ENCODE results near the gene RECQL5.

RECQL5 gene

GRCh38 chr17:75666959-75667790, at the start of gene RECQL5, which contains the start of gene SAP30BP:
Gene RECQL5 (minus strand): TSS chr17:75667154. CDS start chr17:75666557, 597 bp downstream.
Gene SAP30BP (plus strand): TSS chr17:75667338. CDS start chr17:75667373, 35 bp downstream.
- DNase-seq (ENCODE audit: low read depth in 3 of 3, low spot score in 1 of 3), result peak; percentile 94 to 97 (median 95)

DNA sequence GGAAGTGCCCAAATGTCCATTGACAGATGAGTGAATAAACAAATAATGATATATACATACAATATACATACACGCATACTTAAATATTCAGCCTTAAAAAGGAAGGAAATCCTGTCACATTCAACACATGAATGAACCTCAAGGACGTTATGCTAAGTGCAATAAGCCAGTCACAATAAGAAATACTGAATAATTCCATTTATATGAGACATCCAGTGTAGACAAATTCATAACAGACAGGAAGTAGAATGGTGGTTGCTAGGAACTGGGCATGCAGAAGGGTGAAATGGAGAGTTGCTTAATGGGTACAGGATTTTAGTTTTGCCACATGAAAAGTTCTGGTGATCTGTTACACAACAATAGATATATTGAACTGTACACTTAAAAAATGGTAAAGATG, 45.5 kb upstream of the RECQL5 start:
- no peak for DNase-seq (ENCODE audit: low read depth in 3 of 3, low spot score in 1 of 3)

GRCh38 chr17:75707079-75707571, 40.2 kb upstream of the RECQL5 start:
- no peak for DNase-seq (ENCODE audit: low read depth in 3 of 3, low spot score in 1 of 3)

GRCh38 chr17:75706042-75706728, 39.2 kb upstream of the RECQL5 start:
- no peak for DNase-seq (ENCODE audit: low read depth in 3 of 3, low spot score in 1 of 3)

- DNase-seq (ENCODE audit: low read depth in 3 of 3, low spot score in 1 of 3), result no peak
Measured at GRCh38 chr17:75704963-75705875, 38.3 kb upstream of the RECQL5 start.

- DNase-seq (ENCODE audit: low read depth in 3 of 3, low spot score in 1 of 3), result no peak
Measured at GRCh38 chr17:75703591-75703990, 36.6 kb upstream of the RECQL5 start.

DNA sequence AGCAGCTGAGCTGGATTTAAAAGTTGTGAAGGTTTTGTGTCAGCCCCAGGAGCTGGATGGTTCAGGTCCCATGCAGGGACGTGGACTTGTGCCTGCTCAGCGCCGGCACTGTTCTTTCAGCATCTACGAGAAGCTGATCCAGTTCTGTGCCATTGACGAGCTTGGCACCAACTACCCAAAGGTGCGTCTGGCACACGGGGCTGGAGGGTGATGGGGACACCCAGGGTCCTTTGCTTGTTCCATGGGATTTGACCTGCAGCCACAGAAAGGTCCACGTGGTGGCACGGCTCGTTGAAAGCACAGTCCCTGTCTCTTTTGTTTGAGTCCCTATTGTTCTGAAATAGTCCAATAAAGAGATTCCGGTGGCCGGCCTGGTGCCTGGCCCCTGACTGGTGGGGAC, 36.2 kb upstream of the RECQL5 start:
- DNase-seq (ENCODE audit: low read depth in 3 of 3, low spot score in 1 of 3), result no peak

DNA sequence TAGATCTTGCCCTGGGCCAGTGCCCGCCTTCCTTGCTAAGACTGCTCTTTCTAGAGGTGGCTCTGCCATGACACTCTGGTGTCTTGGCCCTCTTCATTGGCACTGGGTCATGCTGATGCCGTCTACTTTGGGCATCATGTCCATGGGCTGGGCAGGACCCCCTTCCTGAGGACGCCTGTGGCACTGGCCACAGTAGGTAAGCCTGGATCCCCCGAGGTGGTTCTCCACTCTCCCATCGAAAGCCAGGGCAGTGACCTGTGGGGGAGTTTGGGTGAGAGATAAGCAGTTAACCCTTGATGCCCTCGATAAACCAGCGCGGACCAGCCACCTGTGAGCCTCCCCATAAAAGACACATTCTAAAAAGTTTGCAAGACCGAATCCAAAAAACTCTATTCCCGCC, 34.3 kb upstream of the RECQL5 start:
- DNase-seq (ENCODE audit: low read depth in 3 of 3, low spot score in 1 of 3), result no peak

GRCh38 chr17:75698659-75699058, 31.7 kb upstream of the RECQL5 start:
- no peak for DNase-seq (ENCODE audit: low read depth in 3 of 3, low spot score in 1 of 3)

- no peak for DNase-seq (ENCODE audit: low read depth in 3 of 3, low spot score in 1 of 3)
Measured at GRCh38 chr17:75697651-75698291, 30.8 kb upstream of the RECQL5 start.

DNA sequence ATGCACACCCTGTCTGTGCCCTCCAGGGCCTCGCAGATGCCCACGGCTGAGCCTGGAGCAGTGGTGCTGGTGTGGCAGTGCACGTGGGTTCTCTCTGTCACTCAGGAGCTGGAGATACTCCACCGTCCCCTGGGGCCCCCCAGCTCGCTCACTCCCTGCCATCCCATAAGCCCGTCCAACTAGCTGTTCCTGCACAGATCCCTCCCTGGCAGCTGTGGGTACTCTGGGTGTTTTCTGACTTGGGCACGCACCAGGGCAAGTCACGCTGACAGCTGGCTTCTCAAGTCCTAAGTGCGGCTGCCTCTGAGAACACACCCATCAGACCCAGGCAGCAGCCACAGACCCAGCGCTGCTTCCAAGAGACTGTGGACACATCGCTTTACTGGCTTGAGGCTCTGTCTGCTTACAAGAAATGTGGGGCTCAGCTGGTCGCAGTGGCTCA, 28.9 kb upstream of the RECQL5 start:
- no peak for DNase-seq (ENCODE audit: low read depth in 3 of 3, low spot score in 1 of 3)

DNA sequence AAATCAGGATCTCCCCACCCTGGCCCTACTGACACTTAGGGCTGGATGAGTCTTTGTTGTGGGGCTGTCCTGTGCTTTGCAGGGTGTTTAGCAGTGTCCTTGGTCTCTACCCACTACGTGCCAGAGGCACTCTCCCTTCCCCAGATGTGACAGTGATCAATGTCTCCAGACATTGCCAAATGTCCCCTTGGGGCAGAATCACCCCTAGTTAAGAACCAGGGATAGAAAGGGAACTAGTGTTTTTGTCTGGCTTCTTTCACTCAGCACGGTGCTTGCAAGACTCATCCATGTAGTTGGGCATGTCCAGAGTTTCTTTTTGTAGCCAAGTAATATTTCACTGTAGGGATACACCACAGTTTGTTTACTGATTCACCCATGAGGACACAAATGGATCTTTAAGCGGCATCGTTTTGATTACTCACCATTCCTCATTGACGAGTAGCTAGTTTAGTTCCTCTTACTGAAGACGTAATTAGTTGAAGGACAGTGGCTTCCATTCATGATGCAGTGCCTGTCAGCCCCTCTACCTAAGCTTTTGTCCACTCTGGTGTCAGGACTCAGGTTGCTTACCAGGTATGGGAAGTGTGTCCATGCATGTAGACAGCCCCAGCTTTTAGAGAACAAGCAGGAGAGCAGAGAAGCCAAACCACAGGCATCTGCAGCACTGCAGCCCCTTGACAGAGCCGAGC, 28.3 kb upstream of the RECQL5 start:
- no peak for DNase-seq (ENCODE audit: low read depth in 3 of 3, low spot score in 1 of 3)

- no peak for DNase-seq (ENCODE audit: low read depth in 3 of 3, low spot score in 1 of 3)
Measured at GRCh38 chr17:75694536-75694935, 27.6 kb upstream of the RECQL5 start.

DNA sequence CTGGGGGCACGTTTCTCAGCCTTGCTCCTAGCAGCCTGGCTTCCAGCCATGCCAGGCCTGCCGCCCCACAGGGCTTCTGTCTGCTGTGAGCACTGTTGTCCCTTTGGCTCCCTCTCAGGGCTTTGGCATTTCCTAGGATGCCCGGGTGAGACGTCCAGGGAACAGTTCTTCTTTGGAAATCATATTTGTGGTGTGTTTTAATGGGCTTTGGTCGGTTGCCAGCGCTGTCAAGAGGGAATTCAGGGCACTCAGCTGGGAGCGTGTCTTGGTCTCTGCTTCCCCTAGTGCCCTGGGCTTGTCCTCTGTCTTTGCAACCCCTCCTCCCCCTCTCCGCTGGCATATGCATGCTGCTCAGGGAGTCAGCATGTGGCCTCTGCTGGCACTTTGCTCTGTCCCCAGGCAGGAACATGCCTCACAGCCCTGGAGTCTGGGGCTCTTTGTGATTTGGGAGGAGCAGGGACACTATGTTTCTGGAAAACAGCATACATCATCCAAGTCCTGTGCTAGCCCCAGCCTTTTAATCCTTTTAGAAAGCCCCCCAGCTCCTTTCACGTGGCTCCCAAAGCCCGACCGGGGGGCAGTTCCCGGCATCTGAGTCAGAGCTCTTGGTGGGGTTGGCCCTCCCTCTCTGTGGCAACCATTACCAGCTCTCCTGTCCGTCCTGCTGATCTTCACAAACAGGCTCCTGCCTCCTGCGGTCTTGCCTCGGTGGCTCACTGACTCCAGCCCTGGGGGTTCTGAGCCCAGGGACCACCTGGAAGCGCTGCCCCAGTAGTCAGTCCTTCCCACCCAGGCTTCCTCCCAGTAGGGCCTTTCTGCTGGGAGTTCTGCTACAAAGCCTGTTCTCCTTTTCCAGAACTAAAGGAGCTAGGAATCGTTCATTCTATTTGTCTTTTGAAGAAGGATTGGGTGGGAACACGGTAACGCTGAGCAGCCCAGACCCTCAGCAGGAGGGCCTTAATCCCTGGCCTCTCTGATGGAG, 26.8 kb upstream of the RECQL5 start:
- no peak for DNase-seq (ENCODE audit: low read depth in 3 of 3, low spot score in 1 of 3)

DNA sequence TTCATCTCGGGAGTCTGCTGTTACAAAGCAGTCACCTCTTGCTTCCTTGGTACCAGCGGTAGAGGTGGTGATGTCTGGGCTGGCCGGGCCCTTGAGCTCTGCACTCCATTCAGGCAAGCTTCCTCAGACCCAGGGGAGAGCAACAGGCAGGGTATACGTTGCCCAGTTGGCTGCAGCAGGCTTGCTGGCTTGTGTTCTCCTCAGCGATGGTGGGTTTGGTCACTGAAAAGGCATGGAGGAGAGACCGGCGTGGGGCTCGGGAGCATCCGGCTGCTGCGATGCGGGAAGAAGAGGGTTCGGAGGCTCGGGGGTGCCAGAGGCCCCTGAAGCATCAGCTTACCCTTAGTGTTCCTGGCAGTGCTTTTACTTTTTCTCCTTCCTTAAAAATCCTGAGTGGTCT, 26.0 kb upstream of the RECQL5 start:
- DNase-seq (ENCODE audit: low read depth in 3 of 3, low spot score in 1 of 3), result no peak

- no peak for DNase-seq (ENCODE audit: low read depth in 3 of 3, low spot score in 1 of 3)
Measured at GRCh38 chr17:75691801-75692626, 25.1 kb upstream of the RECQL5 start.

DNA sequence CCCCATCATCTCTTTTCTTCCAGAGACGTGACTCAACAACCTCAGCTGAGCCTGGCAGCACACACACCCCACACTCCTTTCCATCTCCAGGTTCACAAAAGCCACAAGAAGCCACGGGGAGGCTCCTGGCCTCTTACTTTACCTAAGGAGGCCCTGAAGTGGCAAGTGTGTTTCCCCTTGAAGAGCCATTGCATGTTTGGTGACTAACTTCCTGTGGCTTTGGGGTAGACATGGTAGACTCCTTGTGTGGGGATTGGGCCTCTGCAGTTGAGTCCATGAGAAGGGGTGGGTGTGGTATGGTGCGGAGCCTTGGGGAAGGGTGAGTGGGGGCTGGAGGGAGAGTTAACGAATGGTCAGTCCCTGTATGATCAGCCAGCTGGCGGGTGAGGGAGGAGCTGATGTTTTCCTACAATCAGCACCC, 24.4 kb upstream of the RECQL5 start:
- no peak for DNase-seq (ENCODE audit: low read depth in 3 of 3, low spot score in 1 of 3)

- DNase-seq (ENCODE audit: low read depth in 3 of 3, low spot score in 1 of 3), result peak in 1 of 3 donors; percentile 18
Measured at GRCh38 chr17:75689441-75689873, 22.5 kb upstream of the RECQL5 start.

Data from stimulated activated CD4-positive, alpha-beta T cell treated with anti-CD3 and anti-CD28 coated beads, TNF-alpha, amount 100 ng/mL, for 1 hour (primary cell).